NT2/D1 (cell line): ENCODE measurements around the gene CIDEB.

Source experiments
- DNase-seq: peaks from one replicate; pipeline ENCODE4 v3.0.0-alpha.2; 2011; ENCODE audit warnings: low read depth, low spot score
- H3K27me3 ChIP-seq: 2 replicates; pipeline ENCODE4 v1.6.0; 2011; ENCODE audit warnings: mild to moderate bottlenecking; ENCODE audit not compliant: insufficient read length, insufficient read depth
- H3K36me3 ChIP-seq: 2 replicates; pipeline ENCODE4 v1.6.1; 2011; ENCODE audit warnings: mild to moderate bottlenecking, low read length, mixed read lengths; ENCODE audit not compliant: insufficient read depth, insufficient read length
- H3K4me1 ChIP-seq: 2 replicates; pipeline ENCODE4 v1.5.1; 2011; ENCODE audit not compliant: insufficient read depth, insufficient read length
- H3K4me3 ChIP-seq: 2 replicates; pipeline ENCODE4 v1.5.1; 2011; ENCODE audit warnings: low read depth; ENCODE audit not compliant: insufficient read length
- H3K9ac ChIP-seq: 2 replicates; pipeline ENCODE4 v1.6.0; 2011; ENCODE audit warnings: low read depth; ENCODE audit not compliant: insufficient read length
- H3K9me3 ChIP-seq: 2 replicates; pipeline ENCODE4 v1.5.1; 2011; ENCODE audit warnings: mild to moderate bottlenecking, low read length; ENCODE audit not compliant: insufficient read depth
- SUZ12 ChIP-seq: IDR thresholded peaks from 2 replicates; pipeline ENCODE4 v1.6.1; 2011; ENCODE audit not compliant: insufficient read length, insufficient read depth; ENCODE audit errors: extremely low read depth
- YY1 ChIP-seq: IDR thresholded peaks from 2 replicates; pipeline ENCODE4 v1.6.1; 2011; ENCODE audit not compliant: insufficient read length, insufficient read depth
- ZNF274 ChIP-seq: IDR thresholded peaks from 2 replicates; pipeline ENCODE4 v1.6.1; 2011; ENCODE audit warnings: mild to moderate bottlenecking, low read depth, low read length

The CIDEB gene

DNA sequence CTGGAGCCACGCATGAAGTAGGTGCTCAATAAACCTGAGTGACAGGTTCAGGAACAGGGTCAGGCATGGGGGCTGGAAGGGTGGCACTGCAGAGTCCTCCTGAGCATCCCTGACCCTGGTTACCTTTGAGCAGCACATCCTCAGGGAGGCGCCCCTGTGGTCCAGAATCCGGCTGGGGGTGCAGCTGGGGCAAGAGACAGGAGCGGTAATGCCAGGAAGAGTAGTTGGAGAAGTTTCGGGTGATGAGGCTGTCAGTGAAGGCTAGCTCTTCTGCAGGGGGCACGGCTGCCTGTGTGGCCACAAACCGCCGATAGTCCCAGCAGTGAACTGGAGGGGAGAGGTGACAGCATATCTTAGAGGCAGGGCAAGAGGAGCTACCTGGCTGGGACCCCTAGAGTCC, 38.4 kb downstream of the CIDEB start:
- no peak overlapping the region for H3K4me3 ChIP-seq
- H3K9ac ChIP-seq: no peak overlapping the region
- no peaks in the 10 kb centered on the region for H3K9me3 ChIP-seq
- H3K36me3 ChIP-seq: peaks cover 45% of the 10 kb centered on the region
- TF ChIP-seq YY1 (no peak), SUZ12 (no peak), ZNF274 (no peak)
- H3K27me3 ChIP-seq: no peaks in the 10 kb centered on the region
- H3K4me1 ChIP-seq: peaks cover under 1% of the 10 kb centered on the region
- no peak for DNase-seq

DNA sequence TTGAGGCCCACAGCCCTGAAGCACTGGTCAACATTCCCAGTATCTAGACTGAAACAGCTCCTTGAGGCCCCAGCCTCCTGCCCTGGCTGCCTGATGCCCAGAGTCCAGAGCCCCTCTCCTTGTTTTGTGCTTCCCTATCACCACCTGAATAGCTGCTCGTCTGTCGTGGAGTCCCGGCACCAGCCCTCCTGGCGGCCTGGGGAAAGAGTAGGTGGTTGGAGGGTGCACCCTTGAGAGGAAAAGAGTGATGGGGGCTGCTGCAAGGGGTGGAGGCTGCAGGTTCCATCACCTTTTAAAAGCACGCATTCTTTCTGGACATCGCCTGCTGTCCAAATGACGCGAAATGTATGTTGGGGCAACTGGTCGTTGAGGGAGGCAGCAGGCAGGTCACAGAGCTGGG, 39.6 kb downstream of the CIDEB start:
- H3K36me3 ChIP-seq: peaks cover 41% of the 10 kb centered on the region
- no peaks in the 10 kb centered on the region for H3K27me3 ChIP-seq
- H3K9ac ChIP-seq: no peak overlapping the region
- no peak for DNase-seq
- no peak for TF ChIP-seq SUZ12
- no peak for TF ChIP-seq ZNF274
- no peak for TF ChIP-seq YY1
- H3K4me3 ChIP-seq: no peak overlapping the region
- H3K9me3 ChIP-seq: no peaks in the 10 kb centered on the region
- peaks cover 5% of the 10 kb centered on the region for H3K4me1 ChIP-seq

DNA sequence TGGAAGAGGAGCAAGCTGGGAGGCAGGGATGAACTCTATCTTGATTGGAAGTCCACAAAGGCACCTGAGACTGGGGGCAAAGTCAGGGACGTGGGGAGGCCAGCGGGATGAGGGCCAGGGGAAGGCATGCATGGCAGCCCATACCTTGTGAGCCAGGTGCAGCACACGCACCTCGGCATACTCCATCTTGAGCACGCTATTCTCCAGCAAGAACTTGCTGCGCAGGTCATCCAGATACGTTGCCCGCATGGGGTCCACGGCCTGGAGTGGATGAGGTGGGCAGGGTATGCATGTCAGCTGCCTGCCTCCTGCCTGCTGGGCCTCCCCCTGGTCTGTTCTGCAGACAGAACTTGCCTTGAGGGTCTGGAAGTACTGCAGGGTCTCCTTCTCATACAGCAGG, 40.3 kb downstream of the CIDEB start:
- Histone ChIP-seq H3K36me3 (peaks cover 41% of the 10 kb centered on the region), H3K4me3 (no peak overlapping the region), H3K9me3 (no peaks in the 10 kb centered on the region), H3K4me1 (peaks cover 8% of the 10 kb centered on the region), H3K27me3 (no peaks in the 10 kb centered on the region), H3K9ac (no peak overlapping the region)
- no peak for TF ChIP-seq SUZ12
- TF ChIP-seq ZNF274: no peak
- DNase-seq: no peak

DNA sequence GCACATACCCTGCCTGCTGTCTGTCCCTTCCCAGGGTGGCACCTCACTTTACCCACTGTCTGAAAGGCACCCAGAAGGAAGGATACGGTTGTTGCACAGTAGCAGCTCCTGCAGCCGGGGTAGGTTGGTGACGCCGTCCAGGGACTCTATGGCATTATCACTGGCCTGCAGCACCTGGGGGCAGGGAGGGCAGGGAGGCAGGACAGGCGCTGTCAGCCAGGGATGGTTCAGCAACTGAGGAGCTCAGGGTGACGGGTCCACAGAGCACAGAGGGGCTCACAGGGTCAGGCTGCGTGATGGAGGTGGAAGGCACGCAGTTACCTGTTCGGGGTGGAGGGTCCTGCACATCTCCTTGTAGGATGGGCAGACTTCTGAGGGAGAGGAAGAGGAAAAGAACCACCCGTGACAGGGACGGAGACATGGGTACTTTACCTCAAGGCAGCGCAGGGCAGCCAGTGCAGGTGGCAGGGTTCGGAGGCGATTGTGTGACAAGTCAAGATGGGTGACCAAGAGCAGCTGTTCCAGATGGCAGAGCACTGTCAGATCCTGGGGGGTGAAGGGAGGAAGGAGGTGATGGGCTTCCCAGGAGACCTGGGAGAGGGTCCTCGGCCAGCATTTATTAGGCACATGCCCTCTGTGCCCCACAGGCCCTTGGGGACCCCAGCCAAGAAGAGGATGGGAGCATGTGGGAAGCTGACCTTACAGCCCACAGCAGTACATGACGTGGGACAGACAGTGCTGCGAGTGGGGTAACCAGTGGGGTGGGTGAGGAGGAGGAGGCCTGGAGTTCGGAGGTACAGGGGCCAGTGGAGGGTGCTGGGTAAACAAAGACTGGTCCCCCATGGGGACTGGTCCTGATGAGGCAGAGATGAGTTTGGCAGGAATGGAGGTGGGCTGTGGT, 41.2 kb downstream of the CIDEB start:
- TF ChIP-seq ZNF274: no peak
- TF ChIP-seq SUZ12: no peak
- TF ChIP-seq YY1: no peak
- Histone ChIP-seq H3K9ac (no peak overlapping the region), H3K36me3 (peaks cover 44% of the 10 kb centered on the region)

DNA sequence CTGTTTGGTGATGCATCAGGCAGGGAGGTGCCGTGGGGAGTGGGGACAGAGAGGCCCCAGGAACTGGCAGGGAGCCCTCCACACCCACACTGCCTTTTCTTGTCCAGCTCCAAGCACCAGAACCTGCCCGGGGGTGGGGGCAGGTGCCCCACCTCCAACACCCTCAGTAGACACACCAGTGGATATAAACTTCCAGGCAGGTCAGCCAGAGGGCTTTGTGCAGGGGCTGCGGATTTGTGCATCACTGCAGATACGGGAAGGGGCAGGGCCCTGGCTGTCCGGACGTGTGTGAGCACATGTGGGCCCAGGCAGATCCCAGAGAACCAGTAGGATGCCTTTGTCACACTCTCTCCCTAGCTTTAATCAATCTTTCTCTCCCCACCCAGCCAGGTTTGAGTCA, 43.5 kb downstream of the CIDEB start:
- no peaks in the 10 kb centered on the region for H3K9me3 ChIP-seq
- H3K36me3 ChIP-seq: peaks cover 39% of the 10 kb centered on the region
- no peak for DNase-seq
- no peak overlapping the region for H3K9ac ChIP-seq
- H3K4me1 ChIP-seq: peaks cover 8% of the 10 kb centered on the region
- H3K27me3 ChIP-seq: no peaks in the 10 kb centered on the region
- H3K4me3 ChIP-seq: no peak overlapping the region
- TF ChIP-seq YY1: no peak
- no peak for TF ChIP-seq SUZ12
- TF ChIP-seq ZNF274: no peak

More for the DNA sequence above, 41.2 kb downstream of the CIDEB start:
- peaks cover 8% of the 10 kb centered on the region for H3K4me1 ChIP-seq
- no peak for DNase-seq
- H3K9me3 ChIP-seq: no peaks in the 10 kb centered on the region
- no peak overlapping the region for H3K4me3 ChIP-seq
- no peaks in the 10 kb centered on the region for H3K27me3 ChIP-seq

DNA sequence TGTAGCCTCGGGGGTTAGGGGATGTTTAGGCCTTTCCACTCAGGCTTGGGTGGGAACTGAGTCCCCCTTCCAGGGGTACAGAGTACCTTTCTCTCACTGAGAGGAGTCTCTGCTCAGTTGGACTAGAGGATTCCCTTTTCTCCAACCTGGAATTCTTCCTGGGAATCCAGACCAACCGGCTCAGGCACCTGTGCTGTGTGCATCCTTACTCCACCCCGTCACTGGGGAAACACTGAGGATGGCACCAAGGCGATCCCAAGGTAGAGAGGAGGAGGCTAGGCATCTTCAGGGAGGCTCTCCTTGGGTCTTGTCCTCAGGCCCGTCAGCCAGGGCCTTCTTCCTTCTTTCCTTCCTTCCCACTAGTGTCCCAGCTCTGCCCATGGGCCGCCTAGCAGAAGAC, 43.9 kb downstream of the CIDEB start:
- no peak overlapping the region for H3K4me3 ChIP-seq
- no peaks in the 10 kb centered on the region for H3K27me3 ChIP-seq
- peaks cover 34% of the 10 kb centered on the region for H3K36me3 ChIP-seq
- no peak for DNase-seq
- TF ChIP-seq SUZ12 (no peak), YY1 (no peak), ZNF274 (no peak)
- no peaks in the 10 kb centered on the region for H3K9me3 ChIP-seq
- no peak overlapping the region for H3K9ac ChIP-seq
- H3K4me1 ChIP-seq: peaks cover 9% of the 10 kb centered on the region

DNA sequence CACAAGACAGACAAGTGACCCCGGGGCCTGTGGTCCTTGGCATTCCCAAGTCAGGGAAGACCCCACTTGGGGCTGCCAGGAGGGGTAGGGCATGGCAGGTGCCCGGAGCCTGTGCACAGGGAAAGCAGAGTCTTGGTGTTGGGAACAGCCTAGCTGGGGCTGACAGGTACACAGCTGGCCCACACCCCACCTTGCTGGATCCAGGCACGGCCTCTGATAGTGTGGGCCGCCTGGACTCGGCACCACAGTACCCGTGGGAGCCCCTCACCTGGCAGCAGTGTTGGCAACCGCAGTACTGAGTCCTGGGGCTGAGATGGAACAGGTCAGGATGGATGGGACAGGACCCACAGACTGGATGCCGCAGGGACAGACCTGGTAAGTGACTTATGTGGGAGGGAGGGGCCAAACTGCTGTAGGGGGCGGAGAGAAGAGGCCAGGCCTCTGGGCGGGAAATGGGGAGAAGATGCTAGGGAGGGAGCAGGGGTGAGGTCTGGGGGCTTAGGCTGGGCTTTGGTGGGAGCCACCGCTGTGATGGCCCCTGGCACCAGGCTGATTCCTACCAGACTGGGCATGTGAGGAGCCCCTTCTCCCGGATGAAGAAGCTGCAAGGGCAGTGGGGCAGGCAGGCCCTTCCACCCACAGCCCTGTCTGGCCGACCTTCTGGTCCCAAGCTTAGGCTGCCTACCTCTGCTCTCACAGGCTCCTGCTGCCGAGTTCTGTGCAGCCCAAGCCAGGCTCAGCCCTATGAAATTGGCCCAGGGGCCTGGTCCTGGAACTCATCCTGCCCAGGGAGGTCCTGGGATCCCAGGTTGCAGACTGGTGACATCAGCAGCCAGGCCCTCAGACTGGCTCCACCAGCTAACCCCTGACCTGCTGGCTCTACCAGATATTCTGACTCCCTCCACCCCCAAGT, 44.7 kb downstream of the CIDEB start, which contains the start of gene TGM1:
Gene TGM1, minus strand, starts transcription at position 357 of the 913 bp plus-strand sequence. CDS start 825 bp downstream, outside the sequence.
- H3K36me3 ChIP-seq: peaks cover 33% of the 10 kb centered on the region
- H3K4me1 ChIP-seq: peaks cover 11% of the 10 kb centered on the region
- H3K4me3 ChIP-seq: no peak within 1 kb of the TSS
- no peak for TF ChIP-seq SUZ12
- no peak for TF ChIP-seq ZNF274
- TF ChIP-seq YY1: no peak
- no peaks in the 10 kb centered on the region for H3K27me3 ChIP-seq
- H3K9me3 ChIP-seq: no peaks in the 10 kb centered on the region
- DNase-seq: no peak
- no peak within 1 kb of the TSS for H3K9ac ChIP-seq
